ENCODE measurements around the gene ZNF511.

- no peak for TF ChIP-seq ZNF777 (tag by site-specific recombination; IDR thresholded peaks at IDR 0.05; ENCODE audit: borderline replicate concordance)
- TF ChIP-seq CTCF (tag by site-specific recombination; IDR thresholded peaks at IDR 0.05), result no peak
- TF ChIP-seq ZNF112 (tag by site-specific recombination; IDR thresholded peaks at IDR 0.05), result no peak
- TF ChIP-seq ZBTB49 (tag by site-specific recombination; IDR thresholded peaks at IDR 0.05; ENCODE audit: low read depth), result no peak
- no peak for TF ChIP-seq BCL11B (tag by site-specific recombination; IDR thresholded peaks at IDR 0.05; ENCODE audit: low read depth)
- TF ChIP-seq ZNF768 (tag by site-specific recombination; IDR thresholded peaks at IDR 0.05), result no peak
- no peak for TF ChIP-seq SP2 (tag by site-specific recombination; IDR thresholded peaks at IDR 0.05)
- TF ChIP-seq HOXD13 (CRISPR knock-in tag; IDR thresholded peaks at IDR 0.05; ENCODE audit: borderline replicate concordance), result no peak
- no peak for TF ChIP-seq ZNF350 (tag by site-specific recombination; IDR thresholded peaks at IDR 0.05)
Measured at GRCh38 chr10:133326745-133327650, 18.3 kb downstream of the ZNF511 start.

Measured in HEK293 (cell line).